Keratinocyte (primary cell): ENCODE results near the gene C7orf33. TPM values are rescaled to one million over a fixed set of nuclear protein-coding genes. Genes with fewer than 3 reads are reported as not detected.

Experiments
- DNase-seq: peaks from one replicate; pipeline ENCODE4 v3.0.0-alpha.2; 2011; ENCODE audit warnings: low read depth, missing footprints, low spot score
- FAIRE-seq: peaks from 2 replicates; lab custom pipeline; 2011; peaks lifted over from hg19 to GRCh38; lab: Jason Lieb, UNC
- H2AFZ ChIP-seq: 2 replicates; pipeline ENCODE4 v1.6.0; 2012; ENCODE audit warnings: low read length, control low read depth, inconsistent platforms; ENCODE audit not compliant: control insufficient read depth
- H3K27ac ChIP-seq: 2 replicates; pipeline ENCODE4 v1.5.1; 2011; ENCODE audit warnings: low read length; ENCODE audit not compliant: control insufficient read depth, insufficient read depth
- H3K27me3 ChIP-seq: 3 replicates; pipeline ENCODE4 v1.6.0; 2011; ENCODE audit warnings: low read length; ENCODE audit not compliant: control insufficient read depth, insufficient read depth; ENCODE audit errors: extremely low read depth
- H3K36me3 ChIP-seq, 2 experiments: 2 replicates in 1 of 2; 3 replicates in 1 of 2; pipeline ENCODE4 v1.5.1; 2011; ENCODE audit warnings: low read length in 2 of 2, mild to moderate bottlenecking in 1 of 2; ENCODE audit not compliant: control insufficient read depth in 2 of 2, insufficient read depth in 2 of 2; ENCODE audit errors: extremely low read depth in 1 of 2
- H3K4me1 ChIP-seq: 3 replicates; pipeline ENCODE4 v1.5.1; 2011; ENCODE audit warnings: low read length; ENCODE audit not compliant: control insufficient read depth, insufficient read depth; ENCODE audit errors: extremely low read depth
- H3K4me2 ChIP-seq: 3 replicates; pipeline ENCODE4 v1.6.0; 2011; ENCODE audit warnings: low read depth, low read length; ENCODE audit not compliant: control insufficient read depth, insufficient read depth; ENCODE audit errors: extremely low read depth
- H3K4me3 ChIP-seq, 3 experiments: fragments of 200-600 bp in 1 of 3; sonication (generic) in 1 of 3; 2 replicates in 2 of 3; 3 replicates in 1 of 3; pipeline ENCODE4 v1.5.1; 2011 to 2016; ENCODE audit warnings: low read length in 3 of 3, mild to moderate bottlenecking in 3 of 3, control low read depth in 2 of 3, inconsistent platforms in 1 of 3, low read depth in 1 of 3, mixed read lengths in 1 of 3, mixed run types in 1 of 3, moderate library complexity in 1 of 3; ENCODE audit not compliant: control insufficient read depth in 2 of 3, insufficient read depth in 2 of 3; ENCODE audit errors: extremely low read depth in 1 of 3
- H3K79me2 ChIP-seq: 2 replicates; pipeline ENCODE4 v1.6.0; 2012; ENCODE audit warnings: low read length; ENCODE audit not compliant: control insufficient read depth, insufficient read depth
- H3K9ac ChIP-seq: 3 replicates; pipeline ENCODE4 v1.6.0; 2011; ENCODE audit warnings: low read length; ENCODE audit not compliant: control insufficient read depth, insufficient read depth; ENCODE audit errors: extremely low read depth
- H3K9me1 ChIP-seq: 3 replicates; pipeline ENCODE4 v1.6.0; 2011; ENCODE audit warnings: low read length; ENCODE audit not compliant: control insufficient read depth, insufficient read depth; ENCODE audit errors: extremely low read depth
- H3K9me3 ChIP-seq: 2 replicates; pipeline ENCODE4 v1.5.1; 2012; ENCODE audit warnings: low read depth, low read length; ENCODE audit not compliant: control insufficient read depth
- H4K20me1 ChIP-seq: 3 replicates; pipeline ENCODE4 v1.6.0; 2011; ENCODE audit warnings: low read length; ENCODE audit not compliant: control insufficient read depth, insufficient read depth; ENCODE audit errors: extremely low read depth
- EZH2 ChIP-seq: IDR thresholded peaks from one replicate; pipeline ENCODE4 v1.6.1; 2012; ENCODE audit warnings: inconsistent platforms, mild to moderate bottlenecking, low read length, moderate library complexity
- dilution Hi-C: fragments of 300-500 bp; cut with MboI; formaldehyde crosslinking; loops from one replicate; pipeline ENCODE4 v1.7.0; 2020; ENCODE audit warnings: low sequenced_read_pairs; ENCODE audit not compliant: extremely low pct_ligation_motif_present
- polyA plus RNA-seq, 5 experiments: library from polyadenylated mRNA; depleted of rRNA in 3 of 5; stranded (reverse) in 3 of 5; stranded (forward) in 1 of 5; unstranded in 1 of 5; fragments of >200 nt; gene quantifications; 1 replicate in 1 of 5; 2 replicates in 3 of 5; 3 replicates in 1 of 5; pipeline versions ENCODE4 v1.2.1 to v1.2.3, GENCODE V29; 2011 to 2012; ENCODE audit warnings: missing spikeins in 2 of 5, low read depth in 1 of 5, low replicate concordance in 1 of 5
- TF ChIP-seq, protein P1 (sequence below), 3 experiments: IDR thresholded peaks in 1 of 3; conservative IDR thresholded peaks in 1 of 3; optimal IDR thresholded peaks in 1 of 3; 2 replicates in 2 of 3; 3 replicates in 1 of 3; pipeline versions ENCODE3 to v1.5.1; 2011; ENCODE audit warnings: low read length in 3 of 3, mild to moderate bottlenecking in 3 of 3, moderate library complexity in 2 of 3, control low read depth in 1 of 3, inconsistent platforms in 1 of 3; ENCODE audit not compliant: insufficient read depth in 2 of 3; ENCODE audit errors: extremely low read depth in 1 of 3

Gene C7orf33
- polyA plus RNA-seq, 1 donor (not counting 4 experiments of a cell fraction or from before 2014, with no cell fraction given): not detected

DNA sequence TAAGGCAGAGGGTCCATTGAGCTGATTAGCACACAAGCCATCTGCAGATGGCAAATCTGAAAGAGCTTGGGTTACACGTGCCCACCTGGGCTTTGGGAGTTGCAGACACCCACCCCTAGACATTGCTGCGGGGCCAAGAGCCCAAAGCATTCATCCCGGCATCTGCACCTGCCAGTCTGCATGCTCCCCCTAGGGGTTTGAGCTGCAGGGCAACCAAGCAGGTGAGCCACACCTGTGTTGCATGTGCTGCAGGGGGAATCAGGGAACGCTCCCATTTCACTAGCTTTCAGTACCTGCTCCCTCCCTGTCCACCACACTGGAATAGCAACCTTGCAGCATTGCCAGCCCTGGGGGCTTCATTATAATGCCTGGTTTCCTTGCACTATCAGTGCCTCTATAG is 21.1 kb downstream of the C7orf33 start:
- dilution Hi-C loops: no loop called here
- TF ChIP-seq, protein P1, sequence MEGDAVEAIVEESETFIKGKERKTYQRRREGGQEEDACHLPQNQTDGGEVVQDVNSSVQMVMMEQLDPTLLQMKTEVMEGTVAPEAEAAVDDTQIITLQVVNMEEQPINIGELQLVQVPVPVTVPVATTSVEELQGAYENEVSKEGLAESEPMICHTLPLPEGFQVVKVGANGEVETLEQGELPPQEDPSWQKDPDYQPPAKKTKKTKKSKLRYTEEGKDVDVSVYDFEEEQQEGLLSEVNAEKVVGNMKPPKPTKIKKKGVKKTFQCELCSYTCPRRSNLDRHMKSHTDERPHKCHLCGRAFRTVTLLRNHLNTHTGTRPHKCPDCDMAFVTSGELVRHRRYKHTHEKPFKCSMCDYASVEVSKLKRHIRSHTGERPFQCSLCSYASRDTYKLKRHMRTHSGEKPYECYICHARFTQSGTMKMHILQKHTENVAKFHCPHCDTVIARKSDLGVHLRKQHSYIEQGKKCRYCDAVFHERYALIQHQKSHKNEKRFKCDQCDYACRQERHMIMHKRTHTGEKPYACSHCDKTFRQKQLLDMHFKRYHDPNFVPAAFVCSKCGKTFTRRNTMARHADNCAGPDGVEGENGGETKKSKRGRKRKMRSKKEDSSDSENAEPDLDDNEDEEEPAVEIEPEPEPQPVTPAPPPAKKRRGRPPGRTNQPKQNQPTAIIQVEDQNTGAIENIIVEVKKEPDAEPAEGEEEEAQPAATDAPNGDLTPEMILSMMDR (optimal IDR thresholded peaks at IDR 0.05 in 1 of 3, IDR thresholded peaks at IDR 0.05 in 1 of 3, conservative IDR thresholded peaks at IDR 0.05 in 1 of 3; ENCODE audit: extremely low read depth in 1 of 3, insufficient read depth in 2 of 3, low read length in 3 of 3): peak in 1 of 3 experiments; percentile 25
- no peak for TF ChIP-seq EZH2
- FAIRE-seq (no peak), DNase-seq (no peak)
- Histone ChIP-seq H3K9me3 (no peaks in the 10 kb centered on the region), H3K36me3 (no peaks in the 10 kb centered on the region), H4K20me1 (no peaks in the 10 kb centered on the region), H3K4me3 (no peak overlapping the region), H3K4me1 (no peaks in the 10 kb centered on the region), H2AFZ (no peak overlapping the region), H3K9me1 (no peaks in the 10 kb centered on the region), H3K27ac (no peak overlapping the region), H3K27me3 (no peaks in the 10 kb centered on the region), H3K9ac (no peak overlapping the region), H3K4me2 (no peak overlapping the region), H3K79me2 (no peaks in the 10 kb centered on the region)

GRCh38 chr7:148615085-148615730 is 24.6 kb downstream of the C7orf33 start:
- H2AFZ ChIP-seq: no peak overlapping the region
- no peaks in the 10 kb centered on the region for H3K27me3 ChIP-seq
- no peak for TF ChIP-seq EZH2
- TF ChIP-seq, protein P1 (optimal IDR thresholded peaks at IDR 0.05 in 1 of 3, IDR thresholded peaks at IDR 0.05 in 1 of 3, conservative IDR thresholded peaks at IDR 0.05 in 1 of 3; ENCODE audit: extremely low read depth in 1 of 3, insufficient read depth in 2 of 3, low read length in 3 of 3): no peak
- no peaks in the 10 kb centered on the region for H3K9me1 ChIP-seq
- no peak for DNase-seq
- dilution Hi-C loops: no loop called here
- no peaks in the 10 kb centered on the region for H3K4me1 ChIP-seq
- H3K4me3 ChIP-seq: no peak overlapping the region
- H3K27ac ChIP-seq: no peak overlapping the region
- H3K9ac ChIP-seq: no peak overlapping the region
- no peaks in the 10 kb centered on the region for H3K9me3 ChIP-seq
- H3K4me2 ChIP-seq: no peak overlapping the region
- no peaks in the 10 kb centered on the region for H3K79me2 ChIP-seq
- FAIRE-seq: no peak
- no peaks in the 10 kb centered on the region for H4K20me1 ChIP-seq
- no peaks in the 10 kb centered on the region for H3K36me3 ChIP-seq
